ENCODE results near the gene HSDL1. TPM values are rescaled to one million over a fixed set of nuclear protein-coding genes. Genes with fewer than 3 reads are reported as not detected.

HSDL1 gene
- total RNA-seq, 1 experiment from 2014 or later = 34.2 TPM

DNA sequence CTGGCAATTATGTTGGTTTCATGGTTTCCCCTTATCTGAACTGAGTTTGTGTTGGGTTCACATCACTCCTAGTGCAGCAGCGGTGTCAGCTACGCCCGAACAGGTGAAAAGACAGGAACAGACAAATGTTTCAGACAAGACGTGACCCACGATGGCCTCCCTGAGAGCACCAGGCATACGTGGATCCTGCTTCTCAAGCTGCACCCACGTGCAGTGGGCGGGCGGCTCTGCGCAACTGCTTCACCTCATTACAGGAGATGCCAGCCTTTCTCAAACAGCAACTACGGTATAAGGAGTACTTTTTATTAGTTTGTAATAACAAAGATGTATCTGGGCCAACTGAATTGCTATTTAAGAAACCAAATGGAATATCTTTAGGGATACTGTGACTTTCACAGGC lies 69.6 kb downstream of the HSDL1 start:
- H3K4me1 ChIP-seq (ENCODE audit: insufficient read depth, low read length) = no peaks in the 10 kb centered on the region
- DNase-seq = no peak
- no peak overlapping the region for H4K91ac ChIP-seq (ENCODE audit: insufficient read length, low read depth, low read length)
- H3K9me3 Mint-ChIP-seq = no peaks in the 10 kb centered on the region
- no peak for TF ChIP-seq CTCF (conservative IDR thresholded peaks at IDR 0.05)
- no peak overlapping the region for H2BK15ac ChIP-seq (ENCODE audit: low read depth, low read length)
- H2BK120ac ChIP-seq (ENCODE audit: low read depth, low read length, poor library complexity, severe bottlenecking) = no peak overlapping the region
- no peak overlapping the region for H3K27ac ChIP-seq (ENCODE audit: insufficient read length, low read depth, low read length)
- no peak overlapping the region for H4K5ac ChIP-seq (ENCODE audit: insufficient read length, low read depth, low read length)
- no peak overlapping the region for H3K4ac ChIP-seq (ENCODE audit: low read depth, low read length)
- H3K56ac ChIP-seq (ENCODE audit: insufficient read length, low read depth, low read length) = no peak overlapping the region
- H2BK5ac ChIP-seq (ENCODE audit: insufficient read length, low read length) = no peak overlapping the region
- no peak overlapping the region for H3K4me2 ChIP-seq (ENCODE audit: insufficient read depth, insufficient read length, low read length)
- H3K9me3 ChIP-seq (ENCODE audit: control insufficient read depth, low read depth, low read length) = no peaks in the 10 kb centered on the region
- H3K79me1 ChIP-seq (ENCODE audit: insufficient read depth, low read depth, low read length, poor library complexity, severe bottlenecking) = no peaks in the 10 kb centered on the region
- peaks cover 8 to 59% (median 39%) of the 10 kb centered on the region in 3 experiments; a peak in 6 of 7 replicates for H3K36me3 Mint-ChIP-seq (ENCODE audit: insufficient read depth in 1 of 3, low read depth in 3 of 3)
- no peak overlapping the region for H2BK12ac ChIP-seq (ENCODE audit: insufficient read length, low read depth, low read length)
- no peak overlapping the region for H3K23ac ChIP-seq (ENCODE audit: insufficient read length, low read depth, low read length)
- no CpG with 5 or more reads among the region's 11 CpGs for WGBS (ENCODE audit: extremely low coverage, insufficient read length, low lambda C conversion rate)
- no peaks in the 10 kb centered on the region for H3K4me1 Mint-ChIP-seq
- no peak overlapping the region for H3K18ac ChIP-seq (ENCODE audit: insufficient read length, low read depth, low read length)
- no peak overlapping the region for H3K27ac Mint-ChIP-seq
- no peak overlapping the region for H3K9ac ChIP-seq (ENCODE audit: extremely low read depth, insufficient read length, low read length)
- H3K14ac ChIP-seq (ENCODE audit: insufficient read depth, low read length) = no peak overlapping the region
- no peaks in the 10 kb centered on the region for H3K79me2 ChIP-seq (ENCODE audit: insufficient read depth, low read length)
- no peak overlapping the region for H4K8ac ChIP-seq (replicated peaks; ENCODE audit: insufficient read length, low read depth, low read length)
- no peak overlapping the region for H2BK20ac ChIP-seq (ENCODE audit: low read depth, low read length, poor library complexity, severe bottlenecking)
- H3T11ph ChIP-seq (ENCODE audit: low read length) = no peak overlapping the region
- H3K27me3 Mint-ChIP-seq (ENCODE audit: low read depth) = no peaks in the 10 kb centered on the region
- H2AFZ ChIP-seq (ENCODE audit: low read length) = no peak overlapping the region
- H3K4me3 Mint-ChIP-seq = no peak overlapping the region
- no peaks in the 10 kb centered on the region for H3K23me2 ChIP-seq (ENCODE audit: insufficient read length, low read depth, low read length, poor library complexity, severe bottlenecking)
- no peak overlapping the region for H2AK5ac ChIP-seq (ENCODE audit: insufficient read length, low read length)
- H3K27me3 ChIP-seq (ENCODE audit: insufficient read depth, low read length) = no peaks in the 10 kb centered on the region
- H4K20me1 ChIP-seq (ENCODE audit: control insufficient read depth, insufficient read depth, insufficient read length) = no peaks in the 10 kb centered on the region

Measured in H9 (cell line).